Midbrain (tissue), 1 donor: ENCODE results near the gene NBAS.
"Not testable (repeated sequence)": the region's sequence is repeated elsewhere in the genome, so short reads cannot be mapped to it uniquely, and the experiment has no call there.

Source experiments
- DNase-seq: peaks from one replicate; lab custom pipeline; 2025; lab: John Stamatoyannopoulos, UW

NBAS gene

DNA sequence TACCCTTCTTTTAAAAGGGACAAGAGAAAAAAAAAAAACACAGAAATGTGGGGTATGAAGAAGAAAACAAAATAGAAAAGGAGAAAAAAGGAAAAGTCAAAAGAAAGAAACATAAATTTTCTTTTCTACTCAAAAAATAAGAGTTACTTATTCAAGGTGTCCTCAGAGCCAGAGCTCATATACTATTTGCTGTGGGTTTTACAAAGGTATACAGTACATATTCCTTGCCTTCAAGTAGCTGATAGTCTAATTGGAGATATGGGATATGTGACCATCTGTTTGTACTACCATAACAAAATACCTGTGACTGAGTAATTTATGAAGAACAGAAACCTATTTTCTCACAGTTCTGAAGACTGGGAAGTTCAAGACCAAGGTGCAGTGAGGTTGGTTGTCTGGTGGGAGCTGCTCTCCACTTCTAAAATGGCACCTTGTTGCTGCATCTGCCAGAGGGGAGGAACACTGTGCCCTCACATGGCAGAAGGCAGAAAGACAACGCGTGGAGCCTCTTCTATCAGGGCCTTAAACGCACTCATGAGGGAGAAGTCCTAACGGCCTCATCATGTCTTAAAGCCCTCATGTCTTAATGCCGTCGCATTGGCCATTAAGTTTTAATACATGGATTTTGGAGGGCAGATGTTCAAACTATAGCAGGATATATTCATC, 33.9 kb downstream of the NBAS start:
- DNase-seq: no peak

DNA sequence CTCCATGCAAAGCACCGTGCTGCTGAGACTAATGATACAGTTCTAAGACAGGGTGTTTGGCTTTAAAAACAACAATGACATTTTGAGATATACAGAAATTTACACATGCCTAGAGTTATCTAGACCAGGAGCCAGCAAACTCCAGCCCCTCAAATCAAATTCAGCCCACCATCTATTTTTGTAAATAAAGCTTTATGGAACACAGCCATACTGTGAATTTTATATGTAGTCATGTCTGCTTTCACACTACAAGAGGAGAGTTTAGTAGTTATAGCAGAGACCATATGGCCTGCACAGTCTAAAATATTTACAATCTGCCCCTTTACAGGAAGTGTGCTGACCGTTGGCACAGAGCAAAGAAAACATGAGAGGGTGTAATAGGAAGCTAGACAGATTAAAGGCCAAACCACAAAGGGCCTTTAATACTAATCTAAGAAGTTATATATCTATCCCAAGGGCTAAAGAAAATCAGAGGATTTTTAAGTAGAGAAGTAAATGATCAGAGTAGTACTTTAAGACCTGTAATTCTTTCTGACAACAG, 39.4 kb downstream of the NBAS start:
- DNase-seq: no peak

DNA sequence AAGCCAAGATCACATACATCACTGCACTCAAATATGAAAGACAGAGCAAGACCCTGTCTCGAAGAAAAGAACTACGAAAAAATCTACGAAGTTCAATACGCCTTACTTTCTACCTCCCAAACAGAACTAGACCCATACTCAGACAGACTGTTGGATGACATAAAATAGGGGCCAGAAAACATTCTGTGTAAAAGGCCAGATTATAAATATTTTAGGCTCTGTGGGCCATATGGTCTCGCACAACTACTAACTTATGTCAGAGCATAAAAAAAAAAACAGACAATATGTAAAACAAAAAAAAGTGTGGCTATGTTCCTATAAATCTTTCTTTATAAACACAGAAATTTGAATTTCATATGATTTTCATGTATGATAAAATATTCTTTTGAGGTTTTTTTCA, 40.8 kb downstream of the NBAS start:
- no peak for DNase-seq

DNA sequence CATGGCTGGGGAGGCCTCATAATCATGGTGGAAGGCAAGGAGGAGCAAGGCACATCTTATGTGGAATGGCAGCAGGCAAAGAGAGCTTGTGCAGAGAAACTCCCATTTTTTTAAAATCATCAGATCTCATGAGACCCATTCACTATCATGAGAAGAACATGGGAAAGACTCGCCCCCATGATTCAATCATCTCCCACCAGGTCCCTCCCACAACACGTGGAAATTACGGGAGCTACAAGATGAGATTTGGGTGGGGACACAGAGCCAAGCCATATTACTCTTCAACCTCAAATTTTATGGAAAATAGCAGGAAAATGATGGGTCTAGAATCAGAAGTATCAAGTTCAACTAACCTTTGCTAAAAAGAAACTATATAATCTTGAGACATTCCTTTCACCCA, 42.4 kb downstream of the NBAS start:
- DNase-seq: not testable (repeated sequence)

DNA sequence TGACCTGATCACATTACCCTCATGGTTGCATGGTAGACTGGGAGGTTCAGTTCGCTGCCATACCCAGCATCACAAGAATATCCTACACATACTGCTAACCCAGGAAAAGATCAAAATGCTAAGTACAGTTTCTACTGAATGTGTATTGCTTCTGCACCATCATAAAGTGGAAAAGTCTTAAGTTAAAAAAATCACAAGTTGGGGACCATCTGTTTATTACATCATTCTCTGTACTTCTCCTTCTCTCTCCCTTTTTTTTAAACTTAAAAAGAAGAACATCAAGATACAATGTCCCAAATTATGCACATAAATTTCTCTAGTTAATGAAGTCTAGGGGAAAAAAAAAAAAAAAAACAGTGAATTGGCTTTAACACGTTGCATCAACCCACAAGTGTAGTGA, 43.3 kb downstream of the NBAS start:
- DNase-seq: no peak

DNA sequence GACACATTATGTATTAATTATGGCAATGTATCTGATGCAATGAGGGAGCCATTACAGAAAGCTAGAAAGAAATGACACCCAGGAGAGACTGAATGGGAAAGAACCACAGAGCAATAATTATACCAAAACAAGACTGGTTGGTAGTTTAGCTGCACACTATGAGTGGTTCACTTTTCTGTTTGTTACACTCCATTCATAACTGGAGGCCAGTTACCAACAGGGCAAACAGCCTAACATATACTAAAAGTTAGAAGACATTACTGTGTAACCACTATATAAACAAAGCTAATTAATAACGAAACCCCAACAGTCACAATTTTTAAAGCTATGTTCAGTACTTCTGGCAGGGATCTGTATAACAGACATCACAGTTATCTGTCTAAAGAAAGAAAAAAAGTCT, 49.4 kb downstream of the NBAS start:
- DNase-seq: no peak

DNA sequence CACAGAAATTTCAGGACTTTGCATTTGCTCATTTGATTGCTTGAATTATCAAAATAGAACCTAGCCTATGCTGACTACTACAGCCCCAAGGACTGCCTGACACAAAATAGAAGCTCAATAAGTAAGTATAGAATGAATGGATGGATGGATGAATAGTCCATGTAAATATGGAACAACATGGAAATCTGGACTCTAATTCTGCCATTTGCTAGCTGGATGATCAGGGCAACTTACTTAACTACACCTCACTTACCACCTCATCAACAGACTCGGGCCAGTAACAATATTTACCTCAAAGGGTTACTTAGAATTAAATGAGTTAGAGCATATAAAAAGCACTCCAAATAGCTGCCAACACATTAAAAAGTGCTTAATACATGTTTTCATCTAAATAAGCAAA, 50.6 kb downstream of the NBAS start:
- no peak for DNase-seq

DNA sequence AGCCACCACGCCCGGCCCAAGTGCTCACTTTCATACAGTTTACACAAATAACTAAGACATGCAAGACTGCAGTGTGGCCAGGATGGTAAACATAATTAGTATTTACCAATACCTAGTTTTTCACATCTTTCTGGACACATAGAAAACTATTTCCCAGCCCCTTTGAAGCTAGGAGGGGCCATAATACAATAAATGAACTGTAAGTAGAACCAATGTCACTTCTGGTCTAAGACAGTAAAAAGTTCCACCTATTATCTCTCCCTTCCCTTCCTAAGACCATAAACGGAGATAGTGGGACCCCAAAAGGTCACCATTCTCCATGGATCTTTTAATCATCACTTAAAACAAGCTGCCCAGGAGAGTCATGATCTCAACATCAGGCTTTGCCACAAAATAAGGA, 51.0 kb downstream of the NBAS start:
- no peak for DNase-seq

DNA sequence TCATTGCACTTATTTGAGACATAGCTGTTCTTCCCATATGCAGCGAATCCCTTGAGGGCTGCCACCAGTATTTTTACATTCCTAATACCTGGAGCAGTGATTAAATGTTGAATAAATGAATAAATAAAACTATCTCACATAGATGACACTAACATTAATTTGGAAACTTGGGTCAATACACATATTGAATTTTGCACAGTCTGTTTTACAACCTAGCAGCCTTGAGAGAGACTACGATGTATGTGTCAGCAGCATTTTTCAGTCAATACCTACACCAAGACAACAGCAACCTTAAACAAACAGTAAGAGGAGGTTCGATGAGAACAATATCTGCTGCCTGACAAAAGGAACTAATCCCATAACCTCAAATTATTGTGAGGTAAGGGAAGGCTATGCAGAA, 53.4 kb downstream of the NBAS start:
- DNase-seq: no peak

DNA sequence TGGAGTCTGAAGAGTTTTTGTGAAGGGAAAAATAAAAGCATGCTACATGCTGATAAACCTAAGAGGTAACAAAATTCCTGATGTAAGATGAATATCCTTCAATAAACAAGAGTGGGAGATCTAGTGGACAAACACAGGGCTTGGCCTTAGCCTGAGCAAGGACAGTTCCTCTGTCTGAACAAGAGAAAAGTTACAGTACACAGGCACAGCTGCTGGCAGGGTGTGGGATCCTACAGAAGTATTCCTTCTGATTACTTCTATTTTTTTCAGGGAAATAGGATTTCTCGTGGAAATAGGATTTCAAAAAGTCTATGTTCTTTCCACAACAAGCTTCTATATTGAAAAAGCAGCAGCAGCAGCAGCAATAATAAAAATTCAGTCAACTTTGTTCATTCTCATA, 54.1 kb downstream of the NBAS start:
- no peak for DNase-seq

DNA sequence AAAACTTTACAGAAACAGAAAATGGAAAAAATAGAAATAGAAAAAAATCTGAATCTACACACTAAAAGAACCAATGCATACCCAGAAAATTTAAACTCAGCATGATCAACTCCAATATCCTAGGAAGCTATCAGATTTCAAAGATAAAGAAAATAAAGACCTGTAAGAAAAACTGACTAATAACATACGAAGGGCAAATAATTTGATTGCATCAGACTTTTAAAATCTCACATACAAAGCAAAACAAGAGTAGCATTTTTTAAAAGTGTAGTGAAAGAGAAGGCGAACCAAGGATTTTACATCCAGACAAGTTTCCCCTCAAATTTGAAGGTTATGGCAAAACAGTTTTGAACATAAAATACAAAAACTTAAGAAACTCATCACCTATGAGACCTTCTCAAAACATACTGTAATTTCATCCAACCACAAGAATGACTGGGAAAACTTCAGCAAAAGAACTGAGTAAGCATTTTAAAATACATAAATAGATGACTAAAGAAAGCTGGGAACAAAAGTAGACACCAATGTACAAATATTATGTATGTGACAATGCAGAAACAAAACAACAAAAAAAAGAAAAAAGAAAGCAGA, 54.8 kb downstream of the NBAS start:
- no peak for DNase-seq

DNA sequence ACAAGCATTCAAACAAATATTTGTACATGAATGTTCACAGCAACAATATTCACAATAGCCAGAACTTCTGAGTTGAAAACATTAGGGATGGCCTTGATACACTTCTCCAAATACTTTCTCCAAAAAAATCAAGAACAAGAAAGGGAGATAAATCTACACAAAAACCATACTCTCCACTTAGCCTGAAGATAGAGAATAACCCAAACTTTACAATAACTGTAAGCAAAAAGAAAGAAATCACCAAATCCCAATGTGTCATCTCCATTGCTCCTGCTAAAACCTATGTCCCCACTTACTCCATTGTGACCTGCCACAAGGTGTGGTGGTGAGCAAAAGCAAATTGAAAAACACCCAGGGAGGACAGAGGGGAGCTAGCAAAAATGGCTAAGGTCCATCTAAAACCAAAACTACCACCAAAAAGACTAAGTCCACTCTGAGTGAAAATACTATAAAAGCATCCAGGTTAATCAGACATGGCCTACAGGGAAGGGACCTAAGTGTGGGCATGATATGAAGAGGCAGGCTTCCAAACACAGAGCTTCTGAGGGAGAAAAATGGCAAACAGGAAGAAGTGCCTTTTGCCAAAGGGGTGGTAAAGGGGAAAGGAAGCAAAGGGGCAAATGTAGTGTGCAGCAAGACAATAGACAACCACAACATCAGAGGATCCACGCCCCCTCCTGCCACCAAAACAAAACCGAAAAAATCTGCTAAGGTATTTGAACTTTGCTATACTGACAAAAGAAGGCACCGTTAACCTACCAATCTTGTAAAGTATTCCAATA, 56.1 kb downstream of the NBAS start:
- DNase-seq: no peak

DNA sequence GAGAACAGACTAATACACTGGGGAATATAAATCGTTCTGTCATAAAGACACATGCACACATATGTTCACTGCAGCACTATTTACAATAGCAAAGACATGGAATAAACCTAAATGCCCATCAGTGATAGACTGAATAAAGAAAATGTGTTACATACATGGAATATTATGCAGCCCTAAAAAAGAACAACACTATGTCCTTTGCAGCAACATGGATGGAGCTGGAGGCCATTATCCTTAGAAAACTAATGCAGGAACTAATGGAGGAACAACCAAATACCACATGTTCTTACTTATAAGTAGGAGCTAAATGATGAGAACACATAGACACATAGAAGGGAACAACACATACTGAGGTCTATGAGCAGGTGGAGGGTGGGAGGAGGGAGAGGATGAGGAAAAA, 61.9 kb downstream of the NBAS start:
- DNase-seq: not testable (repeated sequence)

DNA sequence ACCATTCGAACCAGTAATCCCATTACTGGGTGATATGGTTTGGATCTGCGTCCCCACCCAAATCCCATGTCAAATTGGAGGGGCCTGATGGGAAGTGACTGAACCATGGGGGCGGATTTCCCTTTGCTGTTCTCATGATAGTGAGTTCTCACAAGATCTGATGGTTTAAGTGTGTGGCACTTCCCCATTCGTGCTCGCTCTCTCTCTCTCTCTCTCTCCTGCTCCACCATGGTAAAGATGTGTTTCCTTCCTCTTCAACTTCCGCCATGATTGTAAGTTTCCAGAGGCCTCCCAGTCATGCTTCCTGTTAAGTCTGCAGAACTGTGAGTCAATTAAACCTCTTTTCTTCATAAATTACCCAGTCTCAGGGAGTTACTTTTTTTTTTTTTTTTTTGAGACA, 62.6 kb downstream of the NBAS start:
- no peak for DNase-seq

DNA sequence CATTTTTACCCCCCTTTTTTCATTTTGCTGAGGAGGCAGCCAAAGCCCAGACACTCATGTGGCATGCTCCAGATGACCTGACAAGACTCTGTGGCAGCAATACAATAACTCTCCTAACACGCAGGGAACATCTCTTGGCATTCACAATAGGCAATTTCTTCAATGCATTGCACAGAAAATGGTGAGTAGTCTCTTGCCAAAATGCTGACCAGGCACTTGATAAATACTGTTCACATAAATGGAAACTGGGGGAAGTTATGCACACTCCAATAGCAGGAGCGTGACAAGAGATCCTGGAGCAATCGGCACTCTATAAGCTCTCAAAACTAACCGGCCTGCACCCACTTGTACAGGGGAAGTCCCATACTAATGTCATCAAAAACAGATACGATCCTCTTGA, 66.3 kb downstream of the NBAS start:
- DNase-seq: no peak

DNA sequence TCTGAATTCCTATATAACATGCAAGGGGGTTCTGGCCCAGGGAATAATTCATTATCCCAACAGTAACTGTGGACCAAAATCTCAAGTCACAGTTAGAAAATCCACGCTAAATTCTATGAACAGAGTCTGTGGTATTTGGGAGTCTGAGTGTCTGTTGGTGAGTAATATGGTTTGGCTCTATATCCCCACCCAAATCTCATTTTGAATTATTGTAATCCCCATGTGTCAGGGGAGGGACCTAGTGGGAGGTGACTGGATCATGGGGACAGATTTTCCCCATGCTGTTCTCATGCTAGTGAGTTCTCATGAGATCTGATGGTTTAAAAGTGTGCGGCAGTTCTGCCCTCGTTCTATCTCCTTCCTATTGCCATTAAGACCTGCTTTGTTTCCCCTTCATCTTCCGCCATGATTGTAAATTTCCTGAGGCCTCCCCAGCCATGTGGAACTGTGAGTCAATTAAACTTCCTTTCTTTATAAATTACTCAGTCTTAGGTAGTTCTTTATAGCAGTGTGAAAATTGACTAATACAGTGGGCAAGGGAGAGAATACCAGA, 68.3 kb downstream of the NBAS start:
- DNase-seq: no peak

DNA sequence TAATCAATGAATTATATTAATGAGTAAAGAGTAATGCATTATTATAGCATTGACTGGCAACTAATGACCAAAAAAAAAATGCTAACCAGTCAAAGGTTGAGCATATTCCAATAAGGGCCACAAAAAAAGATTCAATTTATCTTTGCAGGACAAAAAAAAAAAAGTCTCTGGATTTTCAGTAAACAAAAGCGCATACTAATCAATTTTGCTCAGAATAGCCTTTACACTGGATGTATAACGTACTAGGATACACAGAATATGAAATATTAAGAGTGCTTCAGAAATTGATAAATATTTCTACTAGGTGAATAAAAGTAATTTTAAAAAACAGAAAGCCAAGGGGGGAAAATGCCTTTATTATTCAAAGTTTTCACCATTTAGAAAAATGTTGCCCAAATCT, 74.4 kb downstream of the NBAS start:
- no peak for DNase-seq

DNA sequence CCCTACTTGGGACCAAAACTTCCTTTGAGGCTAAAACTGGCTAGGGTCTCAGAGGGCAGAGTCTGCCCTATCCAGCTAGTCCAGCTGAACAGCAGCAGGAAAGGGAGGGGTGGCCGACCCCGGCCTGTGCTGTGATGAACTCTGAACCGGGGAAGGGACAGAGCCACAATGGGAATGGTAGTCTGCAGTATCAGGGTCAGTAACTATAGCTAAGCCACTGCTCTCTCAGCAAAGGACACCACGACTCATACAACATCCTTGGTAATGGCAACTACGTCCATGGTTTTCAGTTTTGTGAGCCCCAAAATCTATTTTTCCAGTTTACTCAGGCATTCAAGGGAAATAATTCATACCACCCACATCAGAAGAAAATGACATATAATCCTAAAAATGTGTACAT, 75.2 kb downstream of the NBAS start:
- DNase-seq: no peak

DNA sequence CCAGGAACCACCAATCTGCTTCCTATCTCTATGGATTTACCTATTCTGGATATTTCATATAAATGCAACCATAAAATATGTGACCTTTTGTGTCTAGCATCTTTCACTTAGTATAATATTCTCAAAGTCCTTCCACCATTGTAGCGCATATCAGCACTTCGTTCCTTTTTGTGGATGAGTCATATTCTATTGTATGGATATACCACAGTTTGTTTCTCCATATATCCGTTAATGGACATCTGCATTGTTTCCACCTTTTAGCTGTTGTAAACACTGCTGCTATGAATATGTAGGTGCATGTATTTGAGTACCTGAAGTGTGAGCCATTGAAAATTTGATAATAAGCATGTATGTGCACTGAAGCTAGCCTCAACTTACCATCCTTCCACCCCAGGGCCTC, 80.1 kb downstream of the NBAS start:
- DNase-seq: no peak

DNA sequence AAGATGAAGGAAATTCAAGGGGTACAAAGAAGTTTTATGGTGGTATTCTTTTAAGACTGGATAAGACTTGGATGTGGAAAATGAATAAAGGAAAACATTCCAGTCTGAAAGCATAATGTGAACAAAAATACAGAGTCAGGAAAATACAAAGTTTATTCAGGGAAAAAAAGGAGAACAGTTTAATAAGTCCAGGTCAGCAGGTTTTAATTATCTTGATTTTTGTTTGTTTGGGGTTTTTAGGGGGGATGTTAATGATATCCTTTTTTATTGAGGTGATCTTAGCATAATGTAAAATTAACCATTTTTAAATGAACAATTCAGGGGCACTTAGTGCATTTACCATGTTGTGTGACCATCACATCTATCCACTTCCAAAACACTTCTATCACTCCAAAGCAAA, 80.6 kb downstream of the NBAS start:
- no peak for DNase-seq

DNA sequence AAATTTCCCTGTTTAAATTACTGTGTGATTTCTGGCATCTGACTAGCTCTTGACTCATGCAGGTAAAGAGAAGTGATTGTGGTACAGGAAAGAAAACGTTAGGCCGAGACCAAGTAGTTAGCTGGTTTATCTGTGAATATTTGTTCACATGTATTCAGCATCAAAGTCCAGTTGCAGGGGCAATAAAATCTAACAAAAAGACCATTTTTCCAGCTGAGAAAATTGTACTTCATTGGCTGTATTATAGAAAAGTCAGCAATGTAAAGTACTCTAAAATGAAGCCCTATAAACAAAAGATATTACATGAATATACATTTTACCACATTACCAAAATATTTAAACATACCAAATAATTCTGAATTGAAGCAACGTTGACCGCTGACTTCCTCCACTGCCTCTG, 88.3 kb downstream of the NBAS start:
- DNase-seq: no peak

DNA sequence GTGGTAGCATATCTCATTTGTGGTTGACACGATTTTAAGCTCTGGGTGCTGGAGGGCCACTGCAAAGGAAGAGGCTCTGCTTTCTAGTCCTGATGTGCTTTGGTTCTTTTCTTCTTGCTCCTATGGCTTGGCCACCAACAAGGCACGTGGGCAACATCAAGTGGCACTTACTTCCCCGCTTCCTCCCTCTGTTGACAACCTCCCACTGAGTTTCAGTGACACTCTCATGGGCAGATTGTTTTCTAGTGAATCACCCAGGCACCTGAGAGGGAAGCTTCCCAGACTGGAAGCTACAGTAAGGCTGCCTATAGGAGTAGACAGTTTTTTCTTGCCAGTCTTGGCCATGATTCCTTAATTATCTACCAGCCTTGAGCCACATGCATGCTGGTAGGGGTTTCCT, 89.0 kb downstream of the NBAS start:
- DNase-seq: no peak

DNA sequence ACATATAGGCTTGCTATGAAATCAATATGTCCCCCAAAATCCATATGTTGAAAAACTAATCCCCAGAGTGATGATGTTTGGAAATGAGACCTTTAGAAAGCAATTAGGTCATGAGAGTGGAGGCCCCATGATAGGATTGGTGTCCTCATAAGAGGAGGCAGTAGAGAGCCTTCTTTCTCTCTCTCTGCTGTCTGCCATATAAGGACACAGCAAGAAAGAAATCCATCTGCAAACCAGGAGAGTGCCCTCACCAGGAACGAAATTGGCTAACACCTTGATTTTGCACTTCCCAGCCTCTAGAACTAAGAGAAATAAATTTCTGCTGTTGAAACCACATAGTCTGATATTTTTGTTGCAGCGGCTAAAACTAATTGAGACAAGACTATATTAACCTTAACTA, 89.5 kb downstream of the NBAS start:
- no peak for DNase-seq
